H9 (cell line): ENCODE data around the gene LRCH1. TPM values are rescaled to one million over a fixed set of nuclear protein-coding genes. Genes with fewer than 3 reads are reported as not detected.

Experiments
- DNase-seq: peaks from one replicate; pipeline ENCODE4 v3.0.0-alpha.2; 2017
- H2AFZ ChIP-seq: one replicate; pipeline ENCODE4 v1.6.1; 2013; ENCODE audit warnings: mild to moderate bottlenecking, low read length, control low read depth, moderate library complexity
- H2AK5ac ChIP-seq: 2 replicates; pipeline ENCODE4 v1.6.1; 2013; ENCODE audit warnings: low read length, control low read depth, mixed read lengths; ENCODE audit not compliant: insufficient read length
- H2BK120ac ChIP-seq: one replicate; pipeline ENCODE4 v1.6.1; 2013; ENCODE audit warnings: low read depth, mild to moderate bottlenecking, low read length, control low read depth, inconsistent platforms; ENCODE audit not compliant: poor library complexity, severe bottlenecking
- H2BK12ac ChIP-seq: 2 replicates; pipeline ENCODE4 v1.6.1; 2013; ENCODE audit warnings: low read length, control low read depth, mixed read lengths, low read depth; ENCODE audit not compliant: insufficient read length
- H2BK15ac ChIP-seq: 2 replicates; pipeline ENCODE4 v1.6.1; 2013; ENCODE audit warnings: low read depth, low read length, control low read depth
- H2BK20ac ChIP-seq: one replicate; pipeline ENCODE4 v1.6.1; 2013; ENCODE audit warnings: low read depth, mild to moderate bottlenecking, low read length, control low read depth, inconsistent platforms; ENCODE audit not compliant: poor library complexity, severe bottlenecking
- H2BK5ac ChIP-seq: 2 replicates; pipeline ENCODE4 v1.6.1; 2013; ENCODE audit warnings: low read length, control low read depth, mixed read lengths; ENCODE audit not compliant: insufficient read length
- H3K14ac ChIP-seq: 2 replicates; pipeline ENCODE4 v1.6.1; 2013; ENCODE audit warnings: low read length, control low read depth; ENCODE audit not compliant: insufficient read depth
- H3K18ac ChIP-seq: 2 replicates; pipeline ENCODE4 v1.6.1; 2013; ENCODE audit warnings: low read depth, mild to moderate bottlenecking, mixed read lengths, low read length, control low read depth; ENCODE audit not compliant: insufficient read length
- H3K23ac ChIP-seq: 2 replicates; pipeline ENCODE4 v1.6.1; 2013; ENCODE audit warnings: low read length, control low read depth, mixed read lengths, low read depth; ENCODE audit not compliant: insufficient read length
- H3K23me2 ChIP-seq: 2 replicates; pipeline ENCODE4 v1.6.1; 2013; ENCODE audit warnings: low read depth, mild to moderate bottlenecking, mixed read lengths, low read length, control low read depth; ENCODE audit not compliant: insufficient read length, poor library complexity, severe bottlenecking
- H3K27ac ChIP-seq: 2 replicates; pipeline ENCODE4 v1.5.1; 2013; ENCODE audit warnings: low read length, control low read depth, mixed read lengths, low read depth; ENCODE audit not compliant: insufficient read length
- H3K27me3 ChIP-seq: 2 replicates; pipeline ENCODE4 v1.6.1; 2013; ENCODE audit warnings: low read length, control low read depth, inconsistent platforms; ENCODE audit not compliant: insufficient read depth
- H3K4ac ChIP-seq: 2 replicates; pipeline ENCODE4 v1.6.1; 2013; ENCODE audit warnings: low read depth, mild to moderate bottlenecking, control low read depth, inconsistent platforms, low read length, moderate library complexity
- H3K4me1 ChIP-seq: 2 replicates; pipeline ENCODE4 v1.6.1; 2013; ENCODE audit warnings: low read length, control low read depth, inconsistent platforms; ENCODE audit not compliant: insufficient read depth
- H3K4me2 ChIP-seq: 2 replicates; pipeline ENCODE4 v1.6.1; 2013; ENCODE audit warnings: low read length, control low read depth, mixed read lengths; ENCODE audit not compliant: insufficient read length, insufficient read depth
- H3K56ac ChIP-seq: 2 replicates; pipeline ENCODE4 v1.6.1; 2013; ENCODE audit warnings: low read depth, mild to moderate bottlenecking, mixed read lengths, low read length, control low read depth; ENCODE audit not compliant: insufficient read length
- H3K79me1 ChIP-seq: 2 replicates; pipeline ENCODE4 v1.6.1; 2013; ENCODE audit warnings: low read depth, mild to moderate bottlenecking, moderate library complexity, low read length, control low read depth, inconsistent platforms; ENCODE audit not compliant: insufficient read depth, poor library complexity, severe bottlenecking
- H3K79me2 ChIP-seq: 2 replicates; pipeline ENCODE4 v1.6.1; 2013; ENCODE audit warnings: low read length, control low read depth, inconsistent platforms; ENCODE audit not compliant: insufficient read depth
- H3K9ac ChIP-seq: 2 replicates; pipeline ENCODE4 v1.6.1; 2013; ENCODE audit warnings: low read length, control low read depth, mixed read lengths; ENCODE audit not compliant: insufficient read length; ENCODE audit errors: extremely low read depth
- H3K9me3 ChIP-seq: one replicate; pipeline ENCODE4 v1.6.1; 2013; ENCODE audit warnings: low read depth, low read length, inconsistent platforms; ENCODE audit not compliant: control insufficient read depth
- H3T11ph ChIP-seq: one replicate; pipeline ENCODE4 v1.6.1; 2013; ENCODE audit warnings: mild to moderate bottlenecking, low read length, control low read depth, inconsistent platforms
- H4K20me1 ChIP-seq: one replicate; pipeline ENCODE4 v1.6.1; 2013; ENCODE audit not compliant: control insufficient read depth, insufficient read length, insufficient read depth
- H4K5ac ChIP-seq: 2 replicates; pipeline ENCODE4 v1.6.1; 2013; ENCODE audit warnings: low read depth, mild to moderate bottlenecking, mixed read lengths, low read length, control low read depth; ENCODE audit not compliant: insufficient read length
- H4K8ac ChIP-seq: replicated peaks from 2 replicates; pipeline ENCODE4 v1.6.1; 2013; ENCODE audit warnings: low read length, control low read depth, mixed read lengths, low read depth; ENCODE audit not compliant: insufficient read length
- H4K91ac ChIP-seq: 2 replicates; pipeline ENCODE4 v1.6.1; 2013; ENCODE audit warnings: low read depth, mild to moderate bottlenecking, moderate library complexity, mixed read lengths, low read length, control low read depth; ENCODE audit not compliant: insufficient read length
- H3K27ac Mint-ChIP-seq, 3 experiments: 2 replicates in 2 of 3; 3 replicates in 1 of 3; pipeline ENCODE4 v1.8.0; 2020 to 2021; ENCODE audit warnings: mixed read lengths in 3 of 3, mild to moderate bottlenecking in 1 of 3, moderate library complexity in 1 of 3
- H3K27me3 Mint-ChIP-seq: 2 replicates; pipeline ENCODE4 v1.8.0; 2021; ENCODE audit warnings: low read depth, mild to moderate bottlenecking, moderate library complexity, mixed read lengths
- H3K36me3 Mint-ChIP-seq, 3 experiments: 2 replicates in 2 of 3; 3 replicates in 1 of 3; pipeline ENCODE4 v1.8.0; 2020 to 2021; ENCODE audit warnings: low read depth in 3 of 3, mixed read lengths in 3 of 3; ENCODE audit not compliant: insufficient read depth in 1 of 3
- H3K4me1 Mint-ChIP-seq, 2 experiments: 2 replicates each; pipeline ENCODE4 v1.8.0; 2020; ENCODE audit warnings: mixed read lengths in 2 of 2
- H3K4me3 Mint-ChIP-seq, 2 experiments: 2 replicates in 1 of 2; 3 replicates in 1 of 2; pipeline ENCODE4 v1.8.0; 2020 to 2021; ENCODE audit warnings: mild to moderate bottlenecking in 2 of 2, mixed read lengths in 2 of 2, moderate library complexity in 1 of 2
- H3K9me3 Mint-ChIP-seq, 2 experiments: 2 replicates in 1 of 2; 3 replicates in 1 of 2; pipeline ENCODE4 v1.8.0; 2020; ENCODE audit warnings: mild to moderate bottlenecking in 2 of 2, mixed read lengths in 2 of 2, moderate library complexity in 1 of 2
- WGBS: extraction: QIAGEN DNeasy Blood & Tissue Kit; methylation state at CpG from one replicate; pipeline ENCODE4 v1.1.7; 2013; ENCODE audit warnings: missing lambda C conversion rate, low lambda C conversion rate, mixed read lengths; ENCODE audit not compliant: insufficient read length; ENCODE audit errors: extremely low coverage; 5-methylcytosine and 5-hydroxymethylcytosine counted together
- total RNA-seq: library from RNA; stranded (reverse); gene quantifications from 2 replicates; pipeline ENCODE4 v1.2.1, GENCODE V29; 2021
- TF ChIP-seq, protein P1 (sequence below): fragments of 200-600 bp; sonication (generic); conservative IDR thresholded peaks from 3 replicates; pipeline ENCODE4 v1.8.0; 2021; ENCODE audit warnings: antibody characterized with exemption, mild to moderate bottlenecking

Gene LRCH1
- total RNA-seq, 1 experiment from 2014 or later: 8.0 TPM

DNA sequence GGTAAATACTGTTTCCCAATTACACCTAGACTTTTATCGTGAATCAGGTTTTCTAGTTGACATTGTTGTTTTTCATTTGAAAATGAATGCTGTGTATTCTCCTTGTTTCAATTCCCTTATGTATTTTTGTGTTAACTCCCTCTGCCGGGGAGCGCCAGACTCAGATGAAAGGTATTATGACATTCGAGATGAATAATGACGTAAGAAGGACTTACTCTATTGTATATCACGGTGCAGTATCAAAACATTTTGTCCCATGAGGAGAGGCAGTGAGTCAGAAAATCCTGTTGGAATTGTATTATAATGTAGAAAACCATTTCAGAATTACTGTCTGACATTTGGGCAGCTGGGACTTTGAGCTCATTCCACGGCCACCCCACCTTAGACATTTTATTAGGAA lies 61.6 kb downstream of the LRCH1 start:
- Histone ChIP-seq H3K27me3 (no peaks in the 10 kb centered on the region), H3K14ac (no peak overlapping the region), H3K79me2 (peaks cover 4% of the 10 kb centered on the region; the same call in 1 of the 2 replicates), H3K79me1 (peaks cover 4% of the 10 kb centered on the region), H3K9me3 (no peaks in the 10 kb centered on the region), H3K23ac (no peak overlapping the region), H3K18ac (no peak overlapping the region), H3K4ac (no peak overlapping the region), H3T11ph (no peak overlapping the region), H4K20me1 (no peaks in the 10 kb centered on the region), H3K23me2 (no peaks in the 10 kb centered on the region), H3K56ac (no peak overlapping the region), H3K27ac (no peak overlapping the region), H2BK15ac (no peak overlapping the region), H2AFZ (no peak overlapping the region), H3K9ac (no peak overlapping the region), H2BK12ac (no peak overlapping the region), H2BK120ac (no peak overlapping the region), H4K91ac (no peak overlapping the region), H2BK5ac (no peak overlapping the region), H4K8ac (no peak overlapping the region), H4K5ac (no peak overlapping the region), H3K4me1 (peaks cover under 1% of the 10 kb centered on the region; the same call in 1 of the 2 replicates), H3K4me2 (no peak overlapping the region), H2AK5ac (no peak overlapping the region), H2BK20ac (no peak overlapping the region)
- DNase-seq: no peak
- Mint-ChIP-seq H3K36me3 (no peaks in the 10 kb centered on the region), H3K9me3 (no peaks in the 10 kb centered on the region), H3K27ac (0 out of 7 replicates have a peak overlapping the region, but pooled peaks of 1 of the 3 experiments have one; percentile 37), H3K4me1 (peaks cover 16 to 35% of the 10 kb centered on the region in 2 experiments), H3K27me3 (no peaks in the 10 kb centered on the region), H3K4me3 (no peak overlapping the region)
- no CpG with 5 or more reads among the region's 7 CpGs for WGBS
- TF ChIP-seq, protein P1, sequence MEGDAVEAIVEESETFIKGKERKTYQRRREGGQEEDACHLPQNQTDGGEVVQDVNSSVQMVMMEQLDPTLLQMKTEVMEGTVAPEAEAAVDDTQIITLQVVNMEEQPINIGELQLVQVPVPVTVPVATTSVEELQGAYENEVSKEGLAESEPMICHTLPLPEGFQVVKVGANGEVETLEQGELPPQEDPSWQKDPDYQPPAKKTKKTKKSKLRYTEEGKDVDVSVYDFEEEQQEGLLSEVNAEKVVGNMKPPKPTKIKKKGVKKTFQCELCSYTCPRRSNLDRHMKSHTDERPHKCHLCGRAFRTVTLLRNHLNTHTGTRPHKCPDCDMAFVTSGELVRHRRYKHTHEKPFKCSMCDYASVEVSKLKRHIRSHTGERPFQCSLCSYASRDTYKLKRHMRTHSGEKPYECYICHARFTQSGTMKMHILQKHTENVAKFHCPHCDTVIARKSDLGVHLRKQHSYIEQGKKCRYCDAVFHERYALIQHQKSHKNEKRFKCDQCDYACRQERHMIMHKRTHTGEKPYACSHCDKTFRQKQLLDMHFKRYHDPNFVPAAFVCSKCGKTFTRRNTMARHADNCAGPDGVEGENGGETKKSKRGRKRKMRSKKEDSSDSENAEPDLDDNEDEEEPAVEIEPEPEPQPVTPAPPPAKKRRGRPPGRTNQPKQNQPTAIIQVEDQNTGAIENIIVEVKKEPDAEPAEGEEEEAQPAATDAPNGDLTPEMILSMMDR: no peak
